Neural cell (in vitro differentiated cells): ENCODE data around the gene MMADHC. TPM values are rescaled to one million over a fixed set of nuclear protein-coding genes. Genes with fewer than 3 reads are reported as not detected.

Experiments used
- H2AFZ ChIP-seq: fragments of 200-600, 300-800 bp; sonication (generic), shearing (Covaris generic); 2 replicates; pipeline ENCODE4 v1.6.0; 2014; ENCODE audit warnings: low read depth, mild to moderate bottlenecking, antibody characterized with exemption, low read length, moderate library complexity
- H3F3A ChIP-seq: fragments of 200-600 bp; shearing (Covaris generic); 2 replicates; pipeline ENCODE4 v1.6.1; 2016; ENCODE audit warnings: mild to moderate bottlenecking, moderate library complexity, mixed read lengths, antibody characterized with exemption, low read length; ENCODE audit not compliant: insufficient read depth, poor library complexity, severe bottlenecking
- H3K27ac ChIP-seq: fragments of 200-600, 300-800 bp; sonication (generic), shearing (Covaris generic); 2 replicates; pipeline ENCODE4 v1.5.1; 2014; ENCODE audit warnings: mild to moderate bottlenecking, low read length, moderate library complexity
- H3K27me3 ChIP-seq: fragments of 300-800, 200-600 bp; sonication (generic), shearing (Covaris generic); 2 replicates; pipeline ENCODE4 v1.6.0; 2014; ENCODE audit warnings: mild to moderate bottlenecking, low read depth, low read length, moderate library complexity; ENCODE audit not compliant: insufficient read depth
- H3K36me3 ChIP-seq: fragments of 300-800, 200-600 bp; sonication (generic), shearing (Covaris generic); 2 replicates; pipeline ENCODE4 v1.5.1; 2014; ENCODE audit warnings: mild to moderate bottlenecking, antibody characterized with exemption, low read length, moderate library complexity; ENCODE audit not compliant: insufficient read depth
- H3K4me2 ChIP-seq: fragments of 300-800, 200-600 bp; sonication (generic), shearing (Covaris generic); 2 replicates; pipeline ENCODE4 v1.6.0; 2014; ENCODE audit warnings: mild to moderate bottlenecking, low read length
- H3K4me3 ChIP-seq: fragments of 300-800, 200-600 bp; sonication (generic), shearing (Covaris generic); 2 replicates; pipeline ENCODE4 v1.5.1; 2014; ENCODE audit warnings: mild to moderate bottlenecking, low read length, moderate library complexity
- H3K79me2 ChIP-seq: fragments of 200-600 bp; shearing (Covaris generic); replicated peaks from 2 replicates; pipeline ENCODE4 v1.6.0; 2014; ENCODE audit warnings: mild to moderate bottlenecking, low read length, moderate library complexity; ENCODE audit not compliant: insufficient read depth
- H3K9ac ChIP-seq: fragments of 300-800, 200-600 bp; sonication (generic), shearing (Covaris generic); 2 replicates; pipeline ENCODE4 v1.6.1; 2016; ENCODE audit warnings: mild to moderate bottlenecking, low read length, mixed read lengths
- H3K9me2 ChIP-seq: fragments of 200-600 bp; shearing (Covaris generic); 2 replicates; pipeline ENCODE4 v1.6.1; 2016; ENCODE audit warnings: mild to moderate bottlenecking, low read length, mixed read lengths; ENCODE audit not compliant: insufficient read depth
- H3K9me3 ChIP-seq: fragments of 200-600, 300-800 bp; sonication (generic), shearing (Covaris generic); 2 replicates; pipeline ENCODE4 v1.6.1; 2016; ENCODE audit warnings: mild to moderate bottlenecking, mixed run types, low read length, moderate library complexity, mixed read lengths
- H4K20me1 ChIP-seq: fragments of 200-600 bp; shearing (Covaris generic); 2 replicates; pipeline ENCODE4 v1.6.1; 2016; ENCODE audit warnings: mild to moderate bottlenecking, mixed run types; ENCODE audit not compliant: insufficient read depth
- EP300 ChIP-seq: fragments of 450-650 bp; conservative IDR thresholded peaks from 2 replicates; pipeline ENCODE4 v1.6.1; 2014; ENCODE audit warnings: antibody characterized with exemption, mild to moderate bottlenecking, moderate library complexity; ENCODE audit not compliant: poor library complexity, severe bottlenecking
- EZH2 ChIP-seq: fragments of 200-600, 300-800 bp; shearing (Covaris generic), sonication (generic); IDR thresholded peaks from 2 replicates; pipeline ENCODE4 v1.6.1; 2014; ENCODE audit warnings: antibody characterized with exemption, low read length, borderline replicate concordance, mild to moderate bottlenecking; ENCODE audit not compliant: insufficient read depth, poor library complexity, severe bottlenecking
- MXI1 ChIP-seq: fragments of 450-650 bp; conservative IDR thresholded peaks from 2 replicates; pipeline ENCODE4 v1.6.1; 2014; ENCODE audit warnings: antibody characterized with exemption, mild to moderate bottlenecking; ENCODE audit not compliant: poor library complexity, severe bottlenecking
- POLR2AphosphoS5 ChIP-seq: IDR thresholded peaks from 2 replicates; pipeline ENCODE4 v1.6.1; 2012
- RAD21 ChIP-seq: fragments of 450-650 bp; conservative IDR thresholded peaks from 2 replicates; pipeline ENCODE4 v1.6.1; 2014; ENCODE audit warnings: antibody characterized with exemption, mild to moderate bottlenecking, moderate library complexity
- SMC3 ChIP-seq: fragments of 450-650 bp; conservative IDR thresholded peaks from 2 replicates; pipeline ENCODE4 v1.6.1; 2014; ENCODE audit warnings: antibody characterized with exemption, mild to moderate bottlenecking, moderate library complexity; ENCODE audit not compliant: poor library complexity
- TAF1 ChIP-seq: IDR thresholded peaks from 2 replicates; pipeline ENCODE4 v1.6.1; 2012; ENCODE audit warnings: low read depth
- polyA plus RNA-seq: library from polyadenylated mRNA; depleted of rRNA; stranded (reverse); fragments of >200 nt; gene quantifications from 2 replicates; pipeline ENCODE4 v1.2.3, GENCODE V29; 2014
- TF ChIP-seq, protein P1 (sequence below): IDR thresholded peaks from 2 replicates; pipeline ENCODE4 v1.6.1; 2012; ENCODE audit warnings: borderline replicate concordance
- TF ChIP-seq, protein P2 (sequence below): fragments of 450-650 bp; IDR thresholded peaks from 2 replicates; pipeline ENCODE4 v1.5.1; 2014; ENCODE audit warnings: antibody characterized with exemption, mild to moderate bottlenecking, moderate library complexity; ENCODE audit not compliant: poor library complexity, severe bottlenecking

Gene MMADHC
- polyA plus RNA-seq, 1 donor from 2014 or later: 250 TPM

- Histone ChIP-seq H3K4me2 (no peak overlapping the region), H4K20me1 (no peaks in the 10 kb centered on the region), H3K27ac (no peak overlapping the region), H3K9me3 (peaks cover 4% of the 10 kb centered on the region), H3K9ac (no peak overlapping the region), H3K36me3 (no peaks in the 10 kb centered on the region), H2AFZ (no peak overlapping the region), H3F3A (no peaks in the 10 kb centered on the region), H3K9me2 (no peaks in the 10 kb centered on the region), H3K4me3 (no peak overlapping the region), H3K79me2 (no peaks in the 10 kb centered on the region), H3K27me3 (no peaks in the 10 kb centered on the region)
- TF ChIP-seq SMC3: no peak
- TF ChIP-seq, protein P1, sequence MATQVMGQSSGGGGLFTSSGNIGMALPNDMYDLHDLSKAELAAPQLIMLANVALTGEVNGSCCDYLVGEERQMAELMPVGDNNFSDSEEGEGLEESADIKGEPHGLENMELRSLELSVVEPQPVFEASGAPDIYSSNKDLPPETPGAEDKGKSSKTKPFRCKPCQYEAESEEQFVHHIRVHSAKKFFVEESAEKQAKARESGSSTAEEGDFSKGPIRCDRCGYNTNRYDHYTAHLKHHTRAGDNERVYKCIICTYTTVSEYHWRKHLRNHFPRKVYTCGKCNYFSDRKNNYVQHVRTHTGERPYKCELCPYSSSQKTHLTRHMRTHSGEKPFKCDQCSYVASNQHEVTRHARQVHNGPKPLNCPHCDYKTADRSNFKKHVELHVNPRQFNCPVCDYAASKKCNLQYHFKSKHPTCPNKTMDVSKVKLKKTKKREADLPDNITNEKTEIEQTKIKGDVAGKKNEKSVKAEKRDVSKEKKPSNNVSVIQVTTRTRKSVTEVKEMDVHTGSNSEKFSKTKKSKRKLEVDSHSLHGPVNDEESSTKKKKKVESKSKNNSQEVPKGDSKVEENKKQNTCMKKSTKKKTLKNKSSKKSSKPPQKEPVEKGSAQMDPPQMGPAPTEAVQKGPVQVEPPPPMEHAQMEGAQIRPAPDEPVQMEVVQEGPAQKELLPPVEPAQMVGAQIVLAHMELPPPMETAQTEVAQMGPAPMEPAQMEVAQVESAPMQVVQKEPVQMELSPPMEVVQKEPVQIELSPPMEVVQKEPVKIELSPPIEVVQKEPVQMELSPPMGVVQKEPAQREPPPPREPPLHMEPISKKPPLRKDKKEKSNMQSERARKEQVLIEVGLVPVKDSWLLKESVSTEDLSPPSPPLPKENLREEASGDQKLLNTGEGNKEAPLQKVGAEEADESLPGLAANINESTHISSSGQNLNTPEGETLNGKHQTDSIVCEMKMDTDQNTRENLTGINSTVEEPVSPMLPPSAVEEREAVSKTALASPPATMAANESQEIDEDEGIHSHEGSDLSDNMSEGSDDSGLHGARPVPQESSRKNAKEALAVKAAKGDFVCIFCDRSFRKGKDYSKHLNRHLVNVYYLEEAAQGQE: no peak
- TF ChIP-seq POLR2AphosphoS5: no peak
- TF ChIP-seq, protein P2, sequence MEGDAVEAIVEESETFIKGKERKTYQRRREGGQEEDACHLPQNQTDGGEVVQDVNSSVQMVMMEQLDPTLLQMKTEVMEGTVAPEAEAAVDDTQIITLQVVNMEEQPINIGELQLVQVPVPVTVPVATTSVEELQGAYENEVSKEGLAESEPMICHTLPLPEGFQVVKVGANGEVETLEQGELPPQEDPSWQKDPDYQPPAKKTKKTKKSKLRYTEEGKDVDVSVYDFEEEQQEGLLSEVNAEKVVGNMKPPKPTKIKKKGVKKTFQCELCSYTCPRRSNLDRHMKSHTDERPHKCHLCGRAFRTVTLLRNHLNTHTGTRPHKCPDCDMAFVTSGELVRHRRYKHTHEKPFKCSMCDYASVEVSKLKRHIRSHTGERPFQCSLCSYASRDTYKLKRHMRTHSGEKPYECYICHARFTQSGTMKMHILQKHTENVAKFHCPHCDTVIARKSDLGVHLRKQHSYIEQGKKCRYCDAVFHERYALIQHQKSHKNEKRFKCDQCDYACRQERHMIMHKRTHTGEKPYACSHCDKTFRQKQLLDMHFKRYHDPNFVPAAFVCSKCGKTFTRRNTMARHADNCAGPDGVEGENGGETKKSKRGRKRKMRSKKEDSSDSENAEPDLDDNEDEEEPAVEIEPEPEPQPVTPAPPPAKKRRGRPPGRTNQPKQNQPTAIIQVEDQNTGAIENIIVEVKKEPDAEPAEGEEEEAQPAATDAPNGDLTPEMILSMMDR: no peak
- no peak for TF ChIP-seq MXI1
- no peak for TF ChIP-seq EP300
- no peak for TF ChIP-seq RAD21
- TF ChIP-seq EZH2: no peak
- TF ChIP-seq TAF1: no peak
These were observed 18.8 kb upstream of the MMADHC start for GRCh38 chr2:149606251-149606811.

DNA sequence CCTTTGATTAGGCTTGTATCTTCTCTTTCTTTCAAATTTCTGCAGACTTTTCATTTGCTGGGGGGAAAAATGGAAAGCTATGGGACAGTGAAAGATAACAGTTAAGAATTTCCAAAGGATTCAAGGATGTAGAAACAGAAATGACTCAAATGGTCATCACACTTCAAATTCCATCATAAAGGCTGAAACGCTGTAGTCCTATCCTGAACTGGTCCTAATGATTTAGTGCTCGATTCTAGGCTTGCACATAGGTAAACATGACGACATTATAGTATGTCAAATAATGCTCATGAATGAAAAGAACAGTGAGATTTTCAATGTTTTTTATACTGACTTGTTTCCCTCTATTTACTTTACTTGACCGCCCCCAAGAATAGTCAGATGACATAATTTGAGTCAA is 15.7 kb upstream of the MMADHC start:
- H3K4me3 ChIP-seq: no peak overlapping the region
- peaks cover 8% of the 10 kb centered on the region for H3K9me3 ChIP-seq
- H3K36me3 ChIP-seq: no peaks in the 10 kb centered on the region
- no peak overlapping the region for H3K9ac ChIP-seq
- no peak overlapping the region for H3K4me2 ChIP-seq
- TF ChIP-seq, protein P1: no peak
- TF ChIP-seq MXI1: no peak
- no peak for TF ChIP-seq POLR2AphosphoS5
- TF ChIP-seq RAD21: no peak
- TF ChIP-seq TAF1: no peak
- TF ChIP-seq, protein P2: no peak
- no peak for TF ChIP-seq EZH2
- no peak for TF ChIP-seq EP300
- no peak for TF ChIP-seq SMC3
- no peaks in the 10 kb centered on the region for H4K20me1 ChIP-seq
- H3K27me3 ChIP-seq: no peaks in the 10 kb centered on the region
- H3F3A ChIP-seq: no peaks in the 10 kb centered on the region
- H3K9me2 ChIP-seq: no peaks in the 10 kb centered on the region
- no peak overlapping the region for H2AFZ ChIP-seq
- no peak overlapping the region for H3K27ac ChIP-seq
- no peaks in the 10 kb centered on the region for H3K79me2 ChIP-seq
